OCI-LY7 (cell line): ENCODE results near the gene RIMBP2.

Source experiments
- CTCF ChIP-seq: fragments of 200-600 bp; sonication (generic); conservative IDR thresholded peaks from 2 replicates; pipeline ENCODE4 v1.5.1; 2014; ENCODE audit warnings: mild to moderate bottlenecking, antibody characterized with exemption, low read length, moderate library complexity, mixed read lengths
- EZH2phosphoT487 ChIP-seq: fragments of 200-600 bp; sonication (generic); IDR thresholded peaks from 2 replicates; pipeline ENCODE4 v1.6.1; 2018; ENCODE audit warnings: low read depth, borderline replicate concordance, mild to moderate bottlenecking, mixed run types, antibody characterized with exemption, low read length, moderate library complexity, mixed read lengths

DNA sequence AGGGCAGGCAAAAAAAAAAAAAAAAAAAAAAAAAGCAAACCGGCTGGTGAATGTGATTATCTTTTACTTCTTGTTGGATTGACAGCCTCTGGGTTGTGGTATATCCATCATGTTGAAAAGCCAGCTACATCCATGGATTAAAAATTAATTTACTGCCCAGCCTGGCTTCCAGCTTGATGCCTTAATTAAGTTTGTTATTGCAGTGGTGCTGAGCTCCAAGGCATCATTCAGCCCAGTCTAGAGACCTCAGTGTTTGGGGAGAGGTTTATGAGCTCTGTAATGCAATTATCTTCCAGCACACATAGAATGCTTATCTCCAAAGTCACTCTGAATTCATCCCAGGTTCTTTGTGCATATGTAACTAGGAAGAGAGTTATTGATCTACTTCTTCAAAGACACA is 114.8 kb downstream of the RIMBP2 start:
- TF ChIP-seq CTCF (no peak), EZH2phosphoT487 (no peak)
